HTERT RPE-1 (cell line): ENCODE results near the gene COX18.

Source experiments
- in situ Hi-C: fragments of 300-500 bp; cut with MboI; formaldehyde crosslinking; loops from 4 replicates; pipeline ENCODE4 v1.14.3; 2020; ENCODE audit warnings: low sequenced_read_pairs

Gene COX18

GRCh38 chr4:73053974-73054480 lies 15.5 kb downstream of the COX18 start:
- in situ Hi-C loops = no loop called here

DNA sequence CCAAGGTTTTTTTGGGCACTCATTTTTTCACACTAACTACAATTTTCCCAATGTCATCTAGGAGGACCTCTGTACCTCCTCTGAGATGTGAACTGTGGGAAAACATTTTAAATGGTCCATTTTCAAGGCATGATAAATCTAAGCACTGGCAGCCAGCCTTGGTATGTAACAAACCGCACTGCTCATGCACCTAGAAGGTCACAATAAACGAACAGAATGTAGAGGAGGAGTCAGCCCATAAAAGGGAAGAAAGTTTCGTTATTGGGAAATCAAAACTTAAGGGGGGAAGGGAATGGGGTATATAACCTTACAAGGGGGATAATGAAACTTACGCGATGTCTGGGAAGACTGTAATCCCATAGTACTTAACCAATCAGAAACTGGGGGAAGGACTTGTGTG lies 16.4 kb downstream of the COX18 start:
- in situ Hi-C loops = no loop called here

- in situ Hi-C loops = no loop called here
These were observed 17.9 kb downstream of the COX18 start for GRCh38 chr4:73051625-73052024.

GRCh38 chr4:73045879-73046278 lies 23.6 kb downstream of the COX18 start:
- in situ Hi-C loops = no loop called here

DNA sequence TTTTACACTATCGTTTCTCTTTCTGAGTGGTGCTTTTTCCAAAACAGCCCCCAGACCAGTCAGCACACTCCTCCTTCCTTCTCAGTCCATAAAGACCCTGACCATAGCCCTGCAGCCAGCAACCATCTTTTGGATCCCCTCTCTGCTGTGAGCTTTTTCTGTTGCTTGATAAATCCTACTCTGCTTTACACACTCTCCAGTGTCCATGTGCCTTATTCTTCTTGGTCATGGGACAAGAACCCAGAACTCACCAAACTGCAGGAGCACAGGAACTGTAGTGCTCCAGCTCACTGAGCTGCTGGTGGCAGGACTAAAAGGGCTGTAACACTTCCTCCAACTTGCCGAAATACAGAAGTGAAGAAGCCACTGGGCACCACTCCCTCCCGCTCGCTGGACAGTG lies 32.5 kb downstream of the COX18 start:
- in situ Hi-C loops = no loop called here

DNA sequence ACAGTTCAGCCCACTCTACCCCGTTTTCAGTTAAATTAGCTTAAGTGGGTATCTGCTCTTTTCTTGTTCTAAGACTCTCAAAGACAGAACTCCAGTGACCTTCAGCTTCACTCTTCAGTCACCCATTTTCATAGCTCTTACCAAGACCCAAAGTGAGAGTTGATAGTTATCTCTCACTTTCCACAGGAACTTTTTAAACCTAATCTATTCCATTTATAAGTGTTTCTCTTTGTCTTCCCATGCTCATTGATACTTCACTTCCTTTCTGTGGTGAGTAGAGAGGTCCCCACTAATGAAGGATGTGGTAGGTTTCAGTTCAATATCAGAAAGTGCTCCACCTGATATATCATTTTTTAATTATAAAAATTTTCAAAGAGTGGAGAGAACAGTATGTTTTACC lies 33.4 kb downstream of the COX18 start:
- in situ Hi-C loops = no loop called here

- in situ Hi-C loops = no loop called here
These were observed 34.6 kb downstream of the COX18 start for GRCh38 chr4:73034896-73035295.

- in situ Hi-C loops = no loop called here
These were observed 40.9 kb downstream of the COX18 start for GRCh38 chr4:73028621-73029020.

GRCh38 chr4:73021634-73022033 lies 47.9 kb downstream of the COX18 start:
- in situ Hi-C loops = loop anchor here (25.0 kb wide), 1 partner anchor 309 kb away; no protein-coding TSS in a partner anchor

- in situ Hi-C loops = loop anchor here (25.0 kb wide), 1 partner anchor 307 kb away; no protein-coding TSS in a partner anchor
These were observed 50.0 kb downstream of the COX18 start for GRCh38 chr4:73019462-73020047.

- in situ Hi-C loops = loop anchor here (25.0 kb wide), 1 partner anchor 306 kb away; no protein-coding TSS in a partner anchor
These were observed 50.9 kb downstream of the COX18 start for GRCh38 chr4:73018595-73018994.

GRCh38 chr4:73013310-73013709 lies 56.2 kb downstream of the COX18 start:
- in situ Hi-C loops = loop anchor here (25.0 kb wide), 1 partner anchor 301 kb away; no protein-coding TSS in a partner anchor

DNA sequence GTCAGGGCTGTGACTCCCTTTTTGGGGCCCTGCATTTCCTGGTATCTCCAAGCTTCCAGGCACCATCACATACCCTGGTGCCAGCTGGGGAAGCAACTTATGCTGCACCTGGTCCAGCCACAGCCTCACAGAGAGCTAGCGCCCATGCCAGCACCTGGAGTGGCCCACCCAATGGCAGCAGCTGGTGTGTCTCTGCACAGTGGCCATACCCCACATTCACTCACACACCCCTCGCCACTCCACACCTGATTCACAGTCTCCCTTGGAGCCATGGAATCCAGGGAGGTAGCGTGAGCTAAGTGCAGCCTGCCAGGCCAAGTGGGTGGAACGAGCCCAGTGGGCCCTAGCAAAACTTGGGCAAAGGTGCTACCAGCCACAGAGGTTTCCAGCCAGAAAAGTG lies 56.8 kb downstream of the COX18 start:
- in situ Hi-C loops = loop anchor here (25.0 kb wide), 1 partner anchor 300 kb away; no protein-coding TSS in a partner anchor

DNA sequence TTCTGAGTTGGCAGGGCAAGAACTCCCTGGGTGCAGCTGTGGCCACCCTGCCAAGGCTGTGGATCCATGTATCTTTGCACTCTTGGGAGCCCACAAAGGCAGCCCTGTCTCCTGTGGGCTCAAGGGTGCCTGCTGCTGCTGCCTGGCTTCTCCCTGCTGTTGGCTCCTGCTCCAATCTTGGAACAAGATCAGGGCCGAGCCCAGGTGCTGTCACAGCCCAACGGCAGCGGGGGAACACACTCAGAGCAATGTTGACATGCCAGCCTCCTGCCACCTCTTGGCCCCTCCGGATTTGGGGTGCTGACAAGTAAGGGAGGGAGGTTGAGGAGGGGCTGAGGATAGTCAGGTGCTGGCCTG lies 57.9 kb downstream of the COX18 start:
- in situ Hi-C loops = loop anchor here (25.0 kb wide), 1 partner anchor 299 kb away; no protein-coding TSS in a partner anchor

GRCh38 chr4:73010789-73011628 lies 58.5 kb downstream of the COX18 start:
- in situ Hi-C loops = loop anchor here (25.0 kb wide), 1 partner anchor 299 kb away; no protein-coding TSS in a partner anchor

GRCh38 chr4:73007526-73008100 lies 61.9 kb downstream of the COX18 start:
- in situ Hi-C loops = loop anchor here (25.0 kb wide), 1 partner anchor 295 kb away; no protein-coding TSS in a partner anchor

DNA sequence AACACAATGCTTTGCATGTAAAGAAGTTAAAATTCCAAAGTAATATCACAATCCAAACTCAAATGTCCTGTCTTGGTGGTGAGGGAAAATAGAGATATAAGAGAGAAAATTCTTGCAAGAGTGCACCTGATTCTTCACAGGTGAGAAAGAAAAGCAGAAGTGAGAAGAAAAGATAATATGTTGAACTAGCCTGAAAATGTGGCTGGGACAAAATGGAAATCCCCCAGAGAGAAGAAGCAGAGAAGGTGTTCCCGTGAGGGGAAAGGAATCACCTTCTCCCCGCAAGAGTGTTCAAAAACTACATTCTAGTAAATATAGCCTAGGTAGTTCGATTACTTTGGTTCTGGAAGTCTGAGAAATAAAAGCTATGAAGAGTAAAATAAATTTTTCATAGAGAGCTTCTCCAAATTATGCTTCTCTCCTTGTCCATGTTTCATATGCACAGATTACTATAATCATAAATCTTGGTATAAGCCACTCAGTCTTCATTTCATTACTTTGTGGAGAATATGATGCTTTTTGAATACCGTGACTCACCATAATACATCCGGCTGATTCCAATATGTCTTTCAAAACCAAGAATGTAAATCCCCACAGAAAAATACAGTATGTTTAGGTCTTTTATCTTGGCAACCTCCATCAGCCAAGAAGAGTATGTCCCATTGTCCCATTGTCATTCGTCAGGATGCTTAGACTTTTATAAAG lies 63.1 kb downstream of the COX18 start:
- in situ Hi-C loops = loop anchor here (25.0 kb wide), 1 partner anchor 294 kb away; no protein-coding TSS in a partner anchor

DNA sequence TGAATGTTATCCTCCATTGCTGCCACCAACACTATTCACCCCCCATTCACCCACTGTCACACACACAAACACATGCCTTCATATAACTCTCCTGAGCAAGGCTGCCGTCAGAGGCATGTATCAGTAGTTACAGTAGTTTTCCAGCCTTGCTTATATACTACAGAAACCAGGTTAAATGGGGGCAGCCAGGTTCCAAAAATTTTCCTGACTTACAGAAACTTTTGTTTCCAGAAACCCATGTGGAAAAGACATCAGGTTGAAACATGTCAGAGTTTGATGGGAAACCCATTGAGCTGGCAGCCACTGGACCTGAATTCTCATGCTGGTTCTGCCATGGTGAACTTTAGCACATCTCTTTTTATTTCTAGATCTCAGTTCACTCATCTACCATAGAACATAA lies 64.0 kb downstream of the COX18 start:
- in situ Hi-C loops = loop anchor here (25.0 kb wide), 1 partner anchor 293 kb away; no protein-coding TSS in a partner anchor
